ENCODE results near the gene MCUR1. TPM values are rescaled to one million over a fixed set of nuclear protein-coding genes. Genes with fewer than 3 reads are reported as not detected.
A peak's percentile ranks its signal among the peaks of the same experiment; 100 is the strongest.
"Not testable (repeated sequence)": the region's sequence is repeated elsewhere in the genome, so short reads cannot be mapped to it uniquely, and the experiment has no call there.

The MCUR1 gene
- total RNA-seq, 2 donors from 2014 or later = 23.4 to 42.9 TPM

DNA sequence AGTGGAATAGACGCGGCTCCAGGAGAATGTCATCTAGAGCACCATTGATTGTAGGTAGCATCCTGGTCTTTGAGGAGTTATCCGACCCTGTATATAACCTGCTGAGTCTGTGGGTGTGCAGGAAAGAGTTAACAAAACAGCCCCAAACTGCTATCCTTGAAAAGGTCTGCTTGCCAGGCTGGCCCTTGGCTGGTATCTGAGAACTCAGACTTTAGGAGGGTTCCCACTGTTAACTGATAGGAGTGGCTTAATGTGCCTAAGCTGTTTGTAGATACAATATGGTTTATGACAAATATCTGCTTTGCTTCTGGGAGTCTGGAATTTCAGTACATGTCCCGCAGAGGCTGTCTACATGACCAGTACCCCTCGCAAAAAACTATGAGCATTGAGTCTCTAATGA is 27.6 kb upstream of the MCUR1 start:
- no peak for DNase-seq (ENCODE audit: low spot score)
- Mint-ChIP-seq H3K4me1 (ENCODE audit: low read depth in 2 of 2) (peaks cover 0 to 2% of the 10 kb centered on the region in 2 donors), H3K36me3 (no peaks in the 10 kb centered on the region), H3K4me3 (no peak overlapping the region), H3K9me3 (no peaks in the 10 kb centered on the region), H3K27ac (no peak overlapping the region), H3K27me3 (peaks cover 2 to 5% of the 10 kb centered on the region in 2 donors)
- ATAC-seq = no peak

- Mint-ChIP-seq H3K27me3 (peaks cover 10 to 21% of the 10 kb centered on the region in 2 donors), H3K27ac (no peak overlapping the region), H3K4me3 (no peak overlapping the region), H3K36me3 (no peaks in the 10 kb centered on the region), H3K9me3 (no peaks in the 10 kb centered on the region), H3K4me1 (ENCODE audit: low read depth in 2 of 2) (peaks cover 0 to 2% of the 10 kb centered on the region in 2 donors)
- ATAC-seq = no peak
- DNase-seq (ENCODE audit: low spot score) = no peak
These were observed 24.3 kb upstream of the MCUR1 start for GRCh38 chr6:13838616-13839015.

GRCh38 chr6:13836170-13836569 is 21.8 kb upstream of the MCUR1 start:
- Mint-ChIP-seq H3K4me1 (ENCODE audit: low read depth in 2 of 2) (no peaks in the 10 kb centered on the region), H3K36me3 (no peaks in the 10 kb centered on the region), H3K4me3 (no peak overlapping the region), H3K27me3 (peaks cover 10 to 21% of the 10 kb centered on the region in 2 donors), H3K27ac (no peak overlapping the region), H3K9me3 (no peaks in the 10 kb centered on the region)
- no peak for ATAC-seq
- no peak for DNase-seq (ENCODE audit: low spot score)

DNA sequence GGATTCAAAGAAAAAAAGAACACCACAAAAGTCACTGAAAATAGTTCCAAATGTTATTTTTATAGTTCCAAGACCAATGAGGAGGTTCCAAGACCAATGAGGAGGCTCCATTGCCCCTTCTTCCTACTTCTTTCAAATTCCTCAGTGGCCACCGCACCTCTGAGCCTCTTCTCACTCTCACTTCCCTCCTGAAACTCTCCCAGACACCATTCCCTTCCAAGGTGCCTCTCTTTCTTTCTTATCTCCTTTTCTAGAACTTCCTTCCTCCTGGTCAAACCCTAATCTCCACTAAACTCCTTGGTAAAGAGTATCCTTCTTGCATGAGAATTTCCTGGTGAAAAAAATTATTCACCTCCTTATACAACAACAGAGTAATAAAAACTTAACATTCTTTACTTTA is 20.4 kb upstream of the MCUR1 start:
- H3K9me3 Mint-ChIP-seq = no peaks in the 10 kb centered on the region
- DNase-seq (ENCODE audit: low spot score) (no peak), ATAC-seq (no peak)
- peaks cover 17 to 31% of the 10 kb centered on the region in 2 donors for H3K27me3 Mint-ChIP-seq
- no peak overlapping the region for H3K27ac Mint-ChIP-seq
- H3K4me1 Mint-ChIP-seq (ENCODE audit: low read depth in 2 of 2) = no peaks in the 10 kb centered on the region
- H3K36me3 Mint-ChIP-seq = no peaks in the 10 kb centered on the region
- no peak overlapping the region for H3K4me3 Mint-ChIP-seq

DNA sequence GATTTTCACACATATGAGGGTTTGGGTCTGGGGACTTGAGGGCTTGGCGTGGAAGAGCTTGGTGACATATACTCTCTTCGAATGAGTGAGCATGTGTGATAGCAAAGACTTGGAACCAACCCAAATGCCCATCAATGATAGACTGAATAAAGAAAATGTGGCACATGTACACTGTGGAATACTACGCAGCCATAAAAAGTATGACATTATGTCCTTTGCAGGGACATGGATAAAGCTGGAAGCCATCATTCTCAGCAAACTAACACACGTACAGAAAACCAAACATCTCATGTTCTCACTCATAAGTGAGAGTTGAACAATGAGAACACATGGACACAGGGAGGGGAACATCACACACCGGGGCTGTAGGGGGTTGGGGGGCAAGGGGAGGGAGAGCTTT is 19.7 kb upstream of the MCUR1 start:
- H3K4me1 Mint-ChIP-seq (ENCODE audit: low read depth in 2 of 2); H3K9me3 Mint-ChIP-seq; DNase-seq (ENCODE audit: low spot score); H3K27ac Mint-ChIP-seq; H3K36me3 Mint-ChIP-seq; ATAC-seq; H3K4me3 Mint-ChIP-seq: not testable (repeated sequence)
- peaks cover 17 to 32% of the 10 kb centered on the region in 2 donors for H3K27me3 Mint-ChIP-seq

DNA sequence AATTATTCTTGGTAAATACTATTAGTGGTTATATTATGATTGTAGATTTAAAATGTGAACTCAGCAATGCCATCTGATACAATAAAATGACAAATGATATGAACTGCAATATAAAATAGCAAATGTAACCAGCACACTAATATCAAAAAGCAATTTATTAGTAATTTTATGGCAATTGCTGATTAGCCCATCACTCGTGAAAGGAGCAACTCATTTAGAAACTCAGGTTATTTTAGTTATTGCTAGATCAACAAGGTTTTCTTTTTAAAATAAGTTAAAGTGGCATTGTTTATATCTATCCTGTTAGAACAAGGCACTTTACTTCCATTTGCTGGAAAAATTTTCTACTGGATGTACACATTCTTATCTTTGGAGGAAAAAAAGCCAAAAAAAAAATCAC is 18.4 kb upstream of the MCUR1 start:
- Mint-ChIP-seq H3K36me3 (no peaks in the 10 kb centered on the region), H3K9me3 (no peaks in the 10 kb centered on the region), H3K4me3 (no peak overlapping the region), H3K27ac (no peak overlapping the region), H3K27me3 (peaks cover 21 to 32% of the 10 kb centered on the region in 2 donors), H3K4me1 (ENCODE audit: low read depth in 2 of 2) (no peaks in the 10 kb centered on the region)
- DNase-seq (ENCODE audit: low spot score) = no peak
- ATAC-seq = no peak

DNA sequence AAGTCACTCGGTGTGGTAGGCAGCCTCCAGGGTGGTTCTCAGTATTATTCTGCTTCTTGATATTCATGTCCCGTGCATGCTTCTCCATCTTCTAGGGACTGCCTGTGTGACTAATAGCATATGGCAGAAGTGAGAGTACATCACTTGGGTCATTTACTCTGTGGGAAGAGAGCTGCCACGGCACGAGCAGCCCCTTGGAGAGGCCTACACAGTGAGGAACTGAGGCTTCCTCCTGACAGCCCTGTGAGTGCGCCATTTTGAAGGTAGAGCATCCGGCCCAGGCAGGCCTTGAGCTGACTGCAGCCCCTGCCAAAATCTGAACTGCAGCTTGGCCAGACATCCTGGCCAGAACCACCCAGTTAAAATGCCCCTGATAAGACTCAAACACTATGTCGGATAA is 17.3 kb upstream of the MCUR1 start:
- DNase-seq (ENCODE audit: low spot score) (no peak), ATAC-seq (no peak)
- Mint-ChIP-seq H3K4me1 (ENCODE audit: low read depth in 2 of 2) (no peaks in the 10 kb centered on the region), H3K9me3 (no peaks in the 10 kb centered on the region), H3K36me3 (no peaks in the 10 kb centered on the region), H3K27me3 (peaks cover 21 to 32% of the 10 kb centered on the region in 2 donors), H3K27ac (no peak overlapping the region), H3K4me3 (no peak overlapping the region)

- DNase-seq (ENCODE audit: low spot score) = no peak
- ATAC-seq = no peak
- H3K27ac Mint-ChIP-seq = no peak overlapping the region
- no peaks in the 10 kb centered on the region for H3K36me3 Mint-ChIP-seq
- no peaks in the 10 kb centered on the region for H3K9me3 Mint-ChIP-seq
- no peak overlapping the region for H3K4me3 Mint-ChIP-seq
- peaks cover 21 to 28% of the 10 kb centered on the region in 2 donors for H3K27me3 Mint-ChIP-seq
- no peaks in the 10 kb centered on the region for H3K4me1 Mint-ChIP-seq (ENCODE audit: low read depth in 2 of 2)
These were observed 16.4 kb upstream of the MCUR1 start for GRCh38 chr6:13830803-13831202.

DNA sequence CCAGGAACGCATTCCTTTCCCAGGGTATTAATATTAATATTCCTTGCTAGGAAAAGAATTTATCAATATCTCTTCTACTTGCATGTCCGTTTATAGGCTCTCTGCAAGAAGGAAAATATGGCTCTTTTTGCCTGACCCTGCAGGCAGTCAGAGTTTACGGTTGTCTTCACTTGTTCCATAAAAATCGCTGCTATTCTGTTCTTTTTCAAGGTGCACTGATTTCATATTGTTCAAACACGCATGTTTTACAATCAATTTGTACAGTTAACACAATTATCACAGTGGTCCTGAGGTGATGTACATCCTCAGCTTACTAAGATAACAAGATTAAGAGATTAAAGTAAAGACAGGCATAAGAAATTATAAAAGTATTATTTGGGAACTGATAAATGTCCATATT is 15.1 kb upstream of the MCUR1 start:
- peaks cover 16 to 20% of the 10 kb centered on the region in 2 donors for H3K27me3 Mint-ChIP-seq

GRCh38 chr6:13828656-13829301 is 14.4 kb upstream of the MCUR1 start:
- peaks cover 17 to 18% of the 10 kb centered on the region in 2 donors for H3K27me3 Mint-ChIP-seq
- not testable (repeated sequence) for H3K4me3 Mint-ChIP-seq; ATAC-seq; H3K4me1 Mint-ChIP-seq (ENCODE audit: low read depth in 2 of 2); H3K27ac Mint-ChIP-seq; H3K9me3 Mint-ChIP-seq; DNase-seq (ENCODE audit: low spot score); H3K36me3 Mint-ChIP-seq

More for the DNA sequence above, 15.1 kb upstream of the MCUR1 start:
- H3K4me1 Mint-ChIP-seq (ENCODE audit: low read depth in 2 of 2); DNase-seq (ENCODE audit: low spot score); H3K36me3 Mint-ChIP-seq; ATAC-seq; H3K9me3 Mint-ChIP-seq; H3K27ac Mint-ChIP-seq; H3K4me3 Mint-ChIP-seq: not testable (repeated sequence)

GRCh38 chr6:13827032-13827431 is 12.7 kb upstream of the MCUR1 start:
- no peak for DNase-seq (ENCODE audit: low spot score)
- Mint-ChIP-seq H3K27me3 (peaks cover 17% of the 10 kb centered on the region in 2 donors), H3K9me3 (no peaks in the 10 kb centered on the region), H3K4me1 (ENCODE audit: low read depth in 2 of 2) (no peaks in the 10 kb centered on the region), H3K36me3 (no peaks in the 10 kb centered on the region), H3K4me3 (no peak overlapping the region), H3K27ac (peak overlapping the region in 1 of 2 donors; percentile 28)
- no peak for ATAC-seq

GRCh38 chr6:13825871-13826270 is 11.5 kb upstream of the MCUR1 start:
- Mint-ChIP-seq H3K27me3 (peaks cover 17% of the 10 kb centered on the region in 2 donors), H3K4me1 (ENCODE audit: low read depth in 2 of 2) (no peaks in the 10 kb centered on the region), H3K27ac (no peak overlapping the region), H3K9me3 (no peaks in the 10 kb centered on the region), H3K36me3 (no peaks in the 10 kb centered on the region), H3K4me3 (no peak overlapping the region)
- DNase-seq (ENCODE audit: low spot score) (no peak), ATAC-seq (no peak)

DNA sequence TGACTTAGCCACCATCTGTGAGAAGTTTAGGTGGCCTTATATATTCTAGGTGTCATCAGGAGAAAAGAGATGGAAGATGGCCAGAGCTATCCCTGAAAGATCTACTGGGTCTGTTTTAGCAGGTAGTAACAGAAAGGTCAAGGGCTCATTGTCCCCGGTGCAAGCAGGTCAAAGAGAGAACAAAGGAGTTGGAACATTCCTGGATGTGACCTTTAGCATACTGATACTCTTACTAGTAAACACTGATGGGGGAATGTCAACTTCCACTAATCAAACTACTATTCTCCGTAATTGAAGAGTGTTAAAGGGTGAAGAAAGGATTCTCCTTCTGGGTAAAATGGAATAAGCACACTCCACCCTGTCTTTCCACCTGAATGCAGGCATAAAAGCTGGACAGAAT is 4.0 kb upstream of the MCUR1 start:
- peaks cover 9% of the 10 kb centered on the region in 2 donors for H3K4me1 Mint-ChIP-seq (ENCODE audit: low read depth in 2 of 2)
- no peak overlapping the region for H3K4me3 Mint-ChIP-seq
- no peaks in the 10 kb centered on the region for H3K36me3 Mint-ChIP-seq
- no peak for DNase-seq (ENCODE audit: low spot score)
- no peaks in the 10 kb centered on the region for H3K9me3 Mint-ChIP-seq
- peaks cover 0 to 5% of the 10 kb centered on the region in 2 donors for H3K27me3 Mint-ChIP-seq
- H3K27ac Mint-ChIP-seq = no peak overlapping the region
- no peak for ATAC-seq

DNA sequence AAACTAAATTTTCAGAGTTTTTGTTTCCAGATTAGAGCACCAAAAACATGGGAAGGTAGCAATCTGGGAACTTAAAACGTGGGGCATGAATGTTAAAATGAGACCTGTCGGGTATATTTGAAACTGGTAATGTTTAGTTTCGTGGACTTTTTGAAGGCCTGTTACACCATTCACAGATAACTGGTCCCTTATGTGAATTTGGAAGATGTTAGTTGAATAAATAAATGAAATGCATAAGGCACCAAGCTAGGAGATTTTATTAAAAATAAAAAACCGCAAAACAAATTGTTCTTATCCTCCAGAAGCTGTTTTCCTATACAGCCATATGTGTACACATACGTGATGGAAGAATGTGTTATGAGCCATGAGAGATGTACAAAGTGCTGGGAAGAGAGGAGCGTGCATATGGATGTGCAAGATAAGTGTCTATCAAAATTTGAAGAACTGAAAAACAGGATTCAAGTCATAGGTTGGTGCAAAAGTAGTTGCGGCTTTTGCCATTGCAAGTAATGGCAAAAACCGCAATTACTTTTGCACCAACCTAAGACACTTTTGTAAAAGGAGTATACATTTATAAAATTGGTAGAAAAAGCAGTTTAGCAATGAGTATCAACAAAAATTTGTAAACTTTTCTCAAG is 700 bp upstream of the MCUR1 start:
- peak overlapping the region; percentile 90 for H3K4me3 Mint-ChIP-seq
- no peaks in the 10 kb centered on the region for H3K36me3 Mint-ChIP-seq
- H3K27me3 Mint-ChIP-seq = peaks cover 0 to 3% of the 10 kb centered on the region in 2 donors
- peaks cover 32 to 34% of the 10 kb centered on the region in 2 donors for H3K4me1 Mint-ChIP-seq (ENCODE audit: low read depth in 2 of 2)
- ATAC-seq (no peak), DNase-seq (ENCODE audit: low spot score) (no peak)
- H3K27ac Mint-ChIP-seq = peak overlapping the region; percentile 82 to 88
- no peaks in the 10 kb centered on the region for H3K9me3 Mint-ChIP-seq
